Esophagus squamous epithelium (tissue), 4 donors: Measurements from ENCODE around the gene C4BPB.

Experiments
- POLR2A ChIP-seq, 4 donors: fragments of 450-650 bp; IDR thresholded peaks; one replicate each; pipeline ENCODE4 v1.6.1; 2017; ENCODE audit warnings: antibody characterized with exemption in 4 of 4, mild to moderate bottlenecking in 4 of 4, moderate library complexity in 3 of 4
- TF ChIP-seq, protein P1 (sequence below), 6 experiments: fragments of 450-650 bp in 4 of 6; fragments of 200-600 bp in 2 of 6; sonication (generic) in 2 of 6; IDR thresholded peaks; one replicate each; pipeline ENCODE4 v1.5.1; 2016 to 2019; ENCODE audit warnings: antibody characterized with exemption in 6 of 6, mild to moderate bottlenecking in 4 of 6, moderate library complexity in 4 of 6

GRCh38 chr1:207058252-207058651, 30.4 kb upstream of the C4BPB start:
- TF ChIP-seq, protein P1, sequence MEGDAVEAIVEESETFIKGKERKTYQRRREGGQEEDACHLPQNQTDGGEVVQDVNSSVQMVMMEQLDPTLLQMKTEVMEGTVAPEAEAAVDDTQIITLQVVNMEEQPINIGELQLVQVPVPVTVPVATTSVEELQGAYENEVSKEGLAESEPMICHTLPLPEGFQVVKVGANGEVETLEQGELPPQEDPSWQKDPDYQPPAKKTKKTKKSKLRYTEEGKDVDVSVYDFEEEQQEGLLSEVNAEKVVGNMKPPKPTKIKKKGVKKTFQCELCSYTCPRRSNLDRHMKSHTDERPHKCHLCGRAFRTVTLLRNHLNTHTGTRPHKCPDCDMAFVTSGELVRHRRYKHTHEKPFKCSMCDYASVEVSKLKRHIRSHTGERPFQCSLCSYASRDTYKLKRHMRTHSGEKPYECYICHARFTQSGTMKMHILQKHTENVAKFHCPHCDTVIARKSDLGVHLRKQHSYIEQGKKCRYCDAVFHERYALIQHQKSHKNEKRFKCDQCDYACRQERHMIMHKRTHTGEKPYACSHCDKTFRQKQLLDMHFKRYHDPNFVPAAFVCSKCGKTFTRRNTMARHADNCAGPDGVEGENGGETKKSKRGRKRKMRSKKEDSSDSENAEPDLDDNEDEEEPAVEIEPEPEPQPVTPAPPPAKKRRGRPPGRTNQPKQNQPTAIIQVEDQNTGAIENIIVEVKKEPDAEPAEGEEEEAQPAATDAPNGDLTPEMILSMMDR (IDR thresholded peaks at IDR 0.05): no peak
- TF ChIP-seq POLR2A (IDR thresholded peaks at IDR 0.05): no peak
